Astrocyte of the cerebellum (primary cell): ENCODE results near the gene GTPBP1.

Experiments
- DNase-seq: peaks from one replicate; pipeline ENCODE4 v3.0.0-alpha.2; 2011; ENCODE audit warnings: low read depth
- H3K4me3 ChIP-seq: 2 replicates; pipeline ENCODE4 v1.5.1; 2011; ENCODE audit warnings: mild to moderate bottlenecking, low read depth, low read length, moderate library complexity
- in situ Hi-C: cut with HindIII; loops from 2 replicates; pipeline ENCODE4 v1.10.0; 2017; ENCODE audit warnings: low sequenced_read_pairs
- TF ChIP-seq, protein P1 (sequence below): IDR thresholded peaks from 2 replicates; pipeline ENCODE4 v1.5.1; 2012; ENCODE audit warnings: low read length, low read depth, moderate library complexity, mild to moderate bottlenecking; ENCODE audit errors: missing control alignments

Gene GTPBP1

GRCh38 chr22:38705235-38706100 is at the start of gene GTPBP1:
Gene GTPBP1, plus strand, starts transcription at chr22:38705944. Its CDS starts 12 bp downstream, at chr22:38705956.
- TF ChIP-seq, protein P1, sequence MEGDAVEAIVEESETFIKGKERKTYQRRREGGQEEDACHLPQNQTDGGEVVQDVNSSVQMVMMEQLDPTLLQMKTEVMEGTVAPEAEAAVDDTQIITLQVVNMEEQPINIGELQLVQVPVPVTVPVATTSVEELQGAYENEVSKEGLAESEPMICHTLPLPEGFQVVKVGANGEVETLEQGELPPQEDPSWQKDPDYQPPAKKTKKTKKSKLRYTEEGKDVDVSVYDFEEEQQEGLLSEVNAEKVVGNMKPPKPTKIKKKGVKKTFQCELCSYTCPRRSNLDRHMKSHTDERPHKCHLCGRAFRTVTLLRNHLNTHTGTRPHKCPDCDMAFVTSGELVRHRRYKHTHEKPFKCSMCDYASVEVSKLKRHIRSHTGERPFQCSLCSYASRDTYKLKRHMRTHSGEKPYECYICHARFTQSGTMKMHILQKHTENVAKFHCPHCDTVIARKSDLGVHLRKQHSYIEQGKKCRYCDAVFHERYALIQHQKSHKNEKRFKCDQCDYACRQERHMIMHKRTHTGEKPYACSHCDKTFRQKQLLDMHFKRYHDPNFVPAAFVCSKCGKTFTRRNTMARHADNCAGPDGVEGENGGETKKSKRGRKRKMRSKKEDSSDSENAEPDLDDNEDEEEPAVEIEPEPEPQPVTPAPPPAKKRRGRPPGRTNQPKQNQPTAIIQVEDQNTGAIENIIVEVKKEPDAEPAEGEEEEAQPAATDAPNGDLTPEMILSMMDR = no peak
- in situ Hi-C loops = no loop called here
- peak within 1 kb of the TSS; percentile 93 for H3K4me3 ChIP-seq
- DNase-seq = peak; percentile 100

GRCh38 chr22:38656256-38657044 is 49.3 kb upstream of the GTPBP1 start, which contains the start of the genes CBY1 and FAM227A:
Gene CBY1, plus strand, starts transcription at chr22:38656638. Its CDS starts 11,417 bp downstream, at chr22:38668055.
Gene FAM227A, minus strand, starts transcription at chr22:38656392. Its CDS starts 6,224 bp downstream, at chr22:38650168.
- DNase-seq = peak; percentile 79
- TF ChIP-seq, protein P1 = no peak
- peak within 1 kb of the TSS; percentile 73 for H3K4me3 ChIP-seq
- in situ Hi-C loops = no loop called here

DNA sequence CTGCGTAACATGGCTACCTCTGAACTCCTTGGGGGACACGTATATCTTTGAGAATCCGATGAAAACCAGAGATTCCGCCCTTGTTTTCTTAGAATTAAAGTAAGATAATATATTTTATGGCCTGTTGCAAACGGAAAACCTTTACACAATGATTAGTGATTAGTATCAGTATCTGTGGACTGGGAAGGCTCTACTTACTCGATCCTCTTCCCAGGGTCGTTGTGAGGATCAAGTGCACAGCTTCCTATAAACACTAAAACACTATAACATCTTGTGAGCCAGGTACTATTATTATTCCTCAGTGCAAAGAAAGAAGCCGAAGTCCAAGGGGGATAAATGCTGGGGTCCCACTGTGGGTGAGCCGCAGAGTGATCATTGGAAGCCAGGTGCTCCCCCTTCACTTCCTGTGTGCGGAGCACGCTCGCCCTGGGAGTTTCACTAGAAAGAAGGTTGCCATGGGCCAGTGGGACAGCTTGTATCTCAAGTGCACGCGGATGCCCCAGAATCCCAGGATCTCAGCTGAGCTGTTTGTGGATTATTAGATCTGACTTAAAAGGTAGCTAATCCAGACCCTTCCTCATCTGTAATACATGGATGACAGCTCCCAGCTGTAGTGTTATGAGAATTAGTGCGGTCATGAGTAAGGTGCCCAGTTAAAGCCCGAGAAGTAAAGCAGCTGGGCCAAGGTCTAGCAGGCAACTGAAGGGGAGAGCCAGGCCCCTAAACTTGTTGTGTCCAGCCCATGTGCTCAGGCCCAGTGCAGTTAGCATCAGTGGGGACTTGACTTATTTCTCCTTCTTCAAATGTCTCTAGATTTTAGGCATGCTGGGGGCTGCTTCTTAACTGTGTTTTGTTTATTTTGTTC is 48.5 kb upstream of the GTPBP1 start:
- peak overlapping the region; percentile 73 for H3K4me3 ChIP-seq
- no peak for DNase-seq
- in situ Hi-C loops = no loop called here
- TF ChIP-seq, protein P1 = no peak

DNA sequence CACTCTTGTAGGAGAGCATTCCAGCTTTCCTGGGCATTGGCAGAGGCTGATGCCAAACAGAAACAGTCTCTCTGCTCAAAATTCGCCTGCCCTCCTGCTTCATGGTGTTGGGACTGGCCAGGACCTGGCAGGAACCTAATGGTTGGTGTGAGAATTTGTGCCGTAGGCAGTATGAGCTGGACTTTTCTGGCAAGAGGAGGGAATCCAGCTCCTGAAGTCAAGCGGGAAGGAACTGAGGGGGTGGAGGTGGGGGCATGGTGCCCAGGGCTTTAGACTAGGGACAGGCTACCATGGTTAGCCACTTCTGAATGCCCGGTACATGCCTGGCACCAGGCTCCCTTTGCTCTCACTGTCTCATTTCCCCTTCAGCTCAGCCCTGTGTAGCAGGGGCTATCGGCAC is 30.9 kb upstream of the GTPBP1 start:
- TF ChIP-seq, protein P1 = no peak
- DNase-seq = no peak
- no peak overlapping the region for H3K4me3 ChIP-seq
- in situ Hi-C loops = no loop called here

DNA sequence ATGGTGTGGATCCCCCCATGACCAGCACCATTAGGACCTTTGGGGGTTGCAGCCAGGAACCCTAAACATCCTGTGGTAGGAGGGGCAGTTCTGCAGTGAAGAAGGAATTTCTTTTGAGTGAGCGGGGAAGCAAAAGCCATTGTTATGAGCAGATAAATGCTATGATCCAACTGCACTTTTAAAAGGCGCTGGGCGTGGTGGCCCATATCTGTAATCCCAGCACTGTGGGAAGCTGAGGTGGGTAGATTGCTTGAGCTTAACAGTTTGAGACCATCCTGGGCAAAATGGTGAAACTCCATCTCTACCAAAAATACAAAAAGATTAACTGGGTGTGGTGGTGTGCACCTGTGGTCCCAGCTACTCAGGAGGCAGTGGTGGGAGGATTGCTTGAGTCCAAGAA is 29.9 kb upstream of the GTPBP1 start:
- in situ Hi-C loops = no loop called here
- DNase-seq = no peak
- TF ChIP-seq, protein P1 = no peak
- no peak overlapping the region for H3K4me3 ChIP-seq
